ENCODE measurements around the gene VSIR. TPM values are rescaled to one million over a fixed set of nuclear protein-coding genes. Genes with fewer than 3 reads are reported as not detected.

Gene VSIR
- total RNA-seq, 4 donors from 2014 or later: 34.1 to 51.7 (median 44.8) TPM

GRCh38 chr10:71725998-71726579, 47.2 kb downstream of the VSIR start:
- WGBS, 2 donors: 24 to 63% methylated on average over 1 to 2 of the region's 9 CpGs
- intact Hi-C loops (cut with DNase I): loop anchor here (5.0 kb wide), 1 partner anchor 46 kb away; the partner anchor contains the start of gene VSIR

GRCh38 chr10:71725249-71725648, 48.1 kb downstream of the VSIR start:
- no peak for DNase-seq
- Histone ChIP-seq H3K36me3 (no peaks in the 10 kb centered on the region), H3K27ac (peak overlapping the region in 1 of 4 donors; percentile 88), H3K27me3 (no peaks in the 10 kb centered on the region), H3K9me3 (no peaks in the 10 kb centered on the region), H3K4me3 (no peak overlapping the region), H3K4me1 (peaks cover 42 to 59% (median 50%) of the 10 kb centered on the region in 3 donors)
- TF ChIP-seq CTCF (IDR thresholded peaks at IDR 0.05) (no peak), POLR2A (IDR thresholded peaks at IDR 0.05) (no peak)
- intact Hi-C loops (cut with DNase I): loop anchor here (5.0 kb wide), 1 partner anchor 47 kb away; the partner anchor contains the start of gene VSIR
- WGBS, 2 donors: 78% methylated on average over 5 of the region's 14 CpGs; no CpG with 5 or more reads in 1 of the 2 donors

More at GRCh38 chr10:71725998-71726579, 47.2 kb downstream of the VSIR start:
- no peak overlapping the region for H3K4me3 ChIP-seq
- TF ChIP-seq CTCF (IDR thresholded peaks at IDR 0.05) (peak in 4 of 6 experiments; percentile 26 to 41 (median 32)), POLR2A (IDR thresholded peaks at IDR 0.05) (no peak)
- H3K4me1 ChIP-seq: peaks cover 47 to 61% (median 52%) of the 10 kb centered on the region in 3 donors
- H3K9me3 ChIP-seq: no peaks in the 10 kb centered on the region
- DNase-seq: no peak
- no peaks in the 10 kb centered on the region for H3K36me3 ChIP-seq
- H3K27ac ChIP-seq: peak overlapping the region; percentile 75 to 94 (median 88)
- H3K27me3 ChIP-seq: no peaks in the 10 kb centered on the region

- H3K27me3 ChIP-seq: no peaks in the 10 kb centered on the region
- 90% methylated on average over 5 of the region's 6 CpGs; no CpG with 5 or more reads in 1 of the 2 donors for WGBS, 2 donors
- no peak for DNase-seq
- H3K4me1 ChIP-seq: peaks cover 37 to 52% (median 44%) of the 10 kb centered on the region in 3 donors
- H3K9me3 ChIP-seq: no peaks in the 10 kb centered on the region
- no peaks in the 10 kb centered on the region for H3K36me3 ChIP-seq
- H3K27ac ChIP-seq: no peak overlapping the region
- TF ChIP-seq CTCF (IDR thresholded peaks at IDR 0.05): no peak
- TF ChIP-seq POLR2A (IDR thresholded peaks at IDR 0.05): no peak
- no peak overlapping the region for H3K4me3 ChIP-seq
- intact Hi-C loops (cut with DNase I): no loop called here
Measured at GRCh38 chr10:71724539-71724938, 48.8 kb downstream of the VSIR start.

GRCh38 chr10:71723311-71723710, 50.0 kb downstream of the VSIR start:
- Histone ChIP-seq H3K9me3 (no peaks in the 10 kb centered on the region), H3K4me3 (no peak overlapping the region), H3K4me1 (peaks cover 26 to 50% (median 44%) of the 10 kb centered on the region in 3 donors), H3K36me3 (no peaks in the 10 kb centered on the region), H3K27ac (no peak overlapping the region), H3K27me3 (no peaks in the 10 kb centered on the region)
- DNase-seq: no peak
- 80 to 83% methylated on average over 7 to 11 of the region's 11 CpGs for WGBS, 2 donors
- intact Hi-C loops (cut with DNase I): no loop called here
- no peak for TF ChIP-seq POLR2A (IDR thresholded peaks at IDR 0.05)
- TF ChIP-seq CTCF (IDR thresholded peaks at IDR 0.05): no peak

- Histone ChIP-seq H3K4me3 (no peak overlapping the region), H3K9me3 (no peaks in the 10 kb centered on the region), H3K27me3 (no peaks in the 10 kb centered on the region), H3K27ac (no peak overlapping the region), H3K4me1 (peaks cover 25 to 50% (median 44%) of the 10 kb centered on the region in 3 donors), H3K36me3 (no peaks in the 10 kb centered on the region)
- no peak for TF ChIP-seq CTCF (IDR thresholded peaks at IDR 0.05)
- no peak for TF ChIP-seq POLR2A (IDR thresholded peaks at IDR 0.05)
- no peak for DNase-seq
- intact Hi-C loops (cut with DNase I): no loop called here
- 80 to 88% methylated on average over 1 of the region's 1 CpG for WGBS, 2 donors
Measured at GRCh38 chr10:71722849-71723248, 50.5 kb downstream of the VSIR start.
